Measurements from ENCODE around the gene CRIP1. TPM values are rescaled to one million over a fixed set of nuclear protein-coding genes. Genes with fewer than 3 reads are reported as not detected.

The CRIP1 gene
- total RNA-seq, 4 donors from 2014 or later: 11.2 to 57.9 (median 34.2) TPM

DNA sequence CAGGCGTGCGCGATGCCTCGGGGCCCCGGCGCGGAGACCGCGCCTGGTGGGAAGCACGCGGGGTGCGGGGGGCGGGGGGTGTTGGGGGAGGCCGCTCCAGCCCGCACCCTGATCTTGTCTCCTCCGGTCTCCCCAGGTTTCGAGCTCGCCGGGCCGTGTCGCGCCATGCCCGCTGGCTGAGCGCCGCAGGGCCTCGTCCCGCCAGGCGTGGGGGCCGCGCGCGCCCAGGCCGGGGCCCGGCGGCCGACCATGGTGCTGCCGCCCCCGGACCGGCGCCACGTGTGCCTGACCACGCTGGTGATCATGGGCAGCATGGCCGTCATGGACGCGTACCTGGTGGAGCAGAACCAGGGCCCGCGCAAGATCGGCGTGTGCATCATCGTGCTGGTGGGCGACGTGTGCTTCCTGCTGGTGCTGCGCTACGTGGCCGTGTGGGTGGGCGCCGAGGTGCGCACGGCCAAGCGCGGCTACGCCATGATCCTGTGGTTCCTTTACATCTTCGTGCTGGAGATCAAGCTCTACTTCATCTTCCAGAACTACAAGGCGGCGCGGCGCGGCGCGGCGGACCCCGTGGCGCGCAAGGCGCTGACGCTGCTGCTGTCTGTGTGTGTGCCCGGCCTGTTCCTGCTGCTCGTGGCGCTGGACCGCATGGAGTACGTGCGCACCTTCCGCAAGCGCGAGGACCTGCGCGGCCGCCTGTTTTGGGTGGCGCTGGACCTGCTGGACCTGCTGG lies 42.1 kb downstream of the CRIP1 start:
- Histone ChIP-seq H3K9me3 (no peaks in the 10 kb centered on the region), H3K27ac (peak overlapping the region in 2 of 4 donors; percentile 74 to 77), H3K4me3 (peak overlapping the region; percentile 46 to 64), H3K4me1 (peaks cover 0 to 48% (median 18%) of the 10 kb centered on the region in 3 donors), H3K27me3 (no peaks in the 10 kb centered on the region), H3K36me3 (peaks cover 0 to 22% of the 10 kb centered on the region in 2 donors)
- peak in 1 of 4 experiments; percentile 5 for TF ChIP-seq CTCF (IDR thresholded peaks at IDR 0.05)
- no peak for TF ChIP-seq POLR2A (IDR thresholded peaks at IDR 0.05)
- ATAC-seq: peak; percentile 7
- WGBS, 2 donors (ENCODE audit: low coverage in 1 of 2): no CpG with 5 or more reads among the region's 89 CpGs

GRCh38 chr14:105529319-105529568 lies 42.6 kb downstream of the CRIP1 start:
- Histone ChIP-seq H3K4me3 (peak overlapping the region in 1 of 2 donors; percentile 64), H3K27ac (no peak overlapping the region)
- ATAC-seq: no peak

DNA sequence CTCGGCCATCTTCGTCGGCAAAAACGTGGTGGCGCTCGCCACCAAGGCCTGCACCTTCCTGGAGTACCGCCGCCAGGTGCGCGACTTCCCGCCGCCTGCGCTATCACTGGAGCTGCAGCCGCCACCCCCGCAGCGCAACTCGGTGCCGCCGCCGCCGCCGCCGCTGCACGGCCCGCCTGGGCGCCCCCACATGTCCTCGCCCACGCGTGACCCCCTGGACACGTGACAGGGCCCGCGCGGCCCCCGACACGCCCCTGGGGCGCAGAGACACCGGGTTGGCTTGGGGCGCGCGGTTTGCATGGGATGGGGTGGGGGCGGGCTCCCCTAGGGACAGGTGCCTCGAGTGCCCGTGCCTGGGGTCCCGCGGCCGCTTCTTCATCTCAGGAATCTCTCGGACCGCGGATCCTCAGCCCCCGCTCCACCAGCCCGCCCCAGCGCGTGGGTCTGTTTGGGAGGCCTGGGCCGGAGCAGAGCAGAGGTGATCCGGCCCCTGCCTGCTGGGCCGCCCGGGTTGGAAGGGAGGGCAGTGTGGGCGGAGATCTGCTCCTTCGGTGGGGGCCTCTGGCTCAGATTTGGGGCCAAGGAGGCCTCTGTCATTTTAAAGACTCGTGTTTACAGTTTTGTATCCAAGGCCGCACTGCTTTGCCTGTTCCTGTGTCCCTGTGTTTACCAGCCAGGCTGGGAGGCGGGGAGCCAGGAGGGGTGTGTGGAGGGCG lies 43.0 kb downstream of the CRIP1 start:
- Histone ChIP-seq H3K4me1 (peaks cover 0 to 48% (median 18%) of the 10 kb centered on the region in 3 donors), H3K27me3 (peaks cover 6% of the 10 kb centered on the region), H3K9me3 (no peaks in the 10 kb centered on the region), H3K4me3 (peak overlapping the region in 1 of 2 donors; percentile 64), H3K27ac (no peak overlapping the region), H3K36me3 (peaks cover 0 to 22% of the 10 kb centered on the region in 2 donors)
- 57% methylated on average over 4 of the region's 63 CpGs; no CpG with 5 or more reads in 1 of the 2 donors for WGBS, 2 donors (ENCODE audit: low coverage in 1 of 2)
- no peak for ATAC-seq
- no peak for TF ChIP-seq POLR2AphosphoS5 (IDR thresholded peaks at IDR 0.05)
- TF ChIP-seq POLR2A (IDR thresholded peaks at IDR 0.05): no peak
- TF ChIP-seq CTCF (IDR thresholded peaks at IDR 0.05): no peak
- TF ChIP-seq EP300 (IDR thresholded peaks at IDR 0.05): no peak

More at GRCh38 chr14:105529319-105529568, 42.6 kb downstream of the CRIP1 start:
- H3K4me1 ChIP-seq: peaks cover 0 to 48% (median 18%) of the 10 kb centered on the region in 3 donors
- TF ChIP-seq POLR2A (IDR thresholded peaks at IDR 0.05) (no peak), EP300 (IDR thresholded peaks at IDR 0.05) (no peak), CTCF (IDR thresholded peaks at IDR 0.05) (no peak), POLR2AphosphoS5 (IDR thresholded peaks at IDR 0.05) (no peak)
- peaks cover 1% of the 10 kb centered on the region for H3K27me3 ChIP-seq
- H3K36me3 ChIP-seq: peaks cover 0 to 22% of the 10 kb centered on the region in 2 donors
- no peaks in the 10 kb centered on the region for H3K9me3 ChIP-seq
- 37% methylated on average over 9 of the region's 24 CpGs; no CpG with 5 or more reads in 1 of the 2 donors for whole genome bisulfite sequencing, 2 donors (ENCODE audit: low coverage in 1 of 2)

GRCh38 chr14:105530285-105531087 lies 43.8 kb downstream of the CRIP1 start:
- ATAC-seq: no peak
- Histone ChIP-seq H3K27me3 (peaks cover 9% of the 10 kb centered on the region), H3K36me3 (peaks cover 0 to 22% of the 10 kb centered on the region in 2 donors), H3K4me3 (no peak overlapping the region), H3K9me3 (no peaks in the 10 kb centered on the region), H3K4me1 (peaks cover 0 to 48% (median 18%) of the 10 kb centered on the region in 3 donors), H3K27ac (no peak overlapping the region)
- TF ChIP-seq POLR2AphosphoS5 (IDR thresholded peaks at IDR 0.05) (no peak), POLR2A (IDR thresholded peaks at IDR 0.05) (no peak), EP300 (IDR thresholded peaks at IDR 0.05) (no peak), CTCF (IDR thresholded peaks at IDR 0.05) (no peak)
- WGBS, 2 donors (ENCODE audit: low coverage in 1 of 2): 76 to 80% methylated on average over 6 to 11 of the region's 19 CpGs
